Parathyroid adenoma (tissue), 2 donors: ENCODE data around the gene ACADS.

Source experiments
- H2AFZ ChIP-seq: fragments of 300-600 bp; sonication (generic); one replicate; pipeline ENCODE4 v1.7.0; 2017; ENCODE audit warnings: antibody characterized with exemption, mild to moderate bottlenecking
- H3K27ac ChIP-seq: fragments of 300-600 bp; sonication (generic); one replicate; pipeline ENCODE4 v1.7.0; 2017
- H3K27me3 ChIP-seq: fragments of 300-600 bp; sonication (generic); one replicate; pipeline ENCODE4 v1.7.0; 2017; ENCODE audit warnings: low read length; ENCODE audit not compliant: control insufficient read depth, insufficient read depth
- H3K36me3 ChIP-seq: fragments of 300-600 bp; sonication (generic); one replicate; pipeline ENCODE4 v1.7.0; 2017; ENCODE audit warnings: low read length; ENCODE audit not compliant: control insufficient read depth, insufficient read depth
- H3K4me1 ChIP-seq: fragments of 300-600 bp; sonication (generic); one replicate; pipeline ENCODE4 v1.7.0; 2017; ENCODE audit warnings: control low read depth
- H3K4me2 ChIP-seq: fragments of 300-600 bp; sonication (generic); one replicate; pipeline ENCODE4 v1.7.0; 2017; ENCODE audit warnings: low read length
- H3K4me3 ChIP-seq: fragments of 300-600 bp; sonication (generic); one replicate; pipeline ENCODE4 v1.7.0; 2017; ENCODE audit warnings: low read depth, low read length
- H3K79me2 ChIP-seq: fragments of 300-600 bp; sonication (generic); one replicate; pipeline ENCODE4 v1.7.0; 2017; ENCODE audit warnings: control low read depth
- H3K9ac ChIP-seq: fragments of 300-600 bp; sonication (generic); one replicate; pipeline ENCODE4 v1.7.0; 2017; ENCODE audit warnings: mild to moderate bottlenecking
- H3K9me3 ChIP-seq: fragments of 300-600 bp; sonication (generic); one replicate; pipeline ENCODE4 v1.7.0; 2017; ENCODE audit warnings: low read length; ENCODE audit not compliant: control insufficient read depth
- CTCF ChIP-seq: fragments of 300-600 bp; sonication (generic); IDR thresholded peaks from one replicate; pipeline ENCODE4 v1.7.0; 2017; ENCODE audit warnings: antibody characterized with exemption, mild to moderate bottlenecking
- donor health status: primary hyperparathyroidism.

Gene ACADS

GRCh38 chr12:120748242-120748641 is 22.6 kb downstream of the ACADS start:
- Histone ChIP-seq H3K9ac (no peak overlapping the region), H3K4me1 (no peaks in the 10 kb centered on the region), H3K4me2 (no peak overlapping the region), H3K27ac (no peak overlapping the region), H2AFZ (no peak overlapping the region), H3K36me3 (no peaks in the 10 kb centered on the region), H3K4me3 (no peak overlapping the region), H3K79me2 (no peaks in the 10 kb centered on the region), H3K9me3 (no peaks in the 10 kb centered on the region), H3K27me3 (no peaks in the 10 kb centered on the region)
- TF ChIP-seq CTCF = no peak

- TF ChIP-seq CTCF = no peak
- Histone ChIP-seq H3K36me3 (no peaks in the 10 kb centered on the region), H2AFZ (no peak overlapping the region), H3K9me3 (no peaks in the 10 kb centered on the region), H3K4me3 (no peak overlapping the region), H3K9ac (no peak overlapping the region), H3K4me2 (no peak overlapping the region), H3K27me3 (no peaks in the 10 kb centered on the region), H3K27ac (no peak overlapping the region), H3K4me1 (no peaks in the 10 kb centered on the region), H3K79me2 (no peaks in the 10 kb centered on the region)
Measured at GRCh38 chr12:120749256-120749655, 23.6 kb downstream of the ACADS start.

DNA sequence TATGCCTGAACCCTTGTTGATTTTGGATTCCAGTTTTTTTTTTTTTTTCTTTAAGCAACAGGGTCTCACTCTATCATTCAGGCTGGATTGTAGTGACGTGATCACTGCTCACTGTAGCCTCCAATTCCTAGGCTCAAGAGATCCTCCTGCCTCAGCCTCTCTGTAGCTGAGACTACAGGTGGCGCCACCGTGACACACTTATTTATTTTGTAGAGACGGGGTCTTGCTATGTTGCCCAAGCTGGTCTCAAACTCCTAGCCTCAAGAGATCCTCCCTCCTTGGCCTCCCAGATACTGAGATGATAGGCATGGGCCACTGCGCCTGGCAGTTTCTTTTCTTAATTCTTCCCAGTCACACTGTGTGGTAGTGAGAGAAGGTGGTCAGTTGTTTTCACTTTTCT is 25.2 kb downstream of the ACADS start:
- H3K27ac ChIP-seq = no peak overlapping the region
- no peaks in the 10 kb centered on the region for H3K36me3 ChIP-seq
- H3K27me3 ChIP-seq = no peaks in the 10 kb centered on the region
- no peaks in the 10 kb centered on the region for H3K79me2 ChIP-seq
- no peak overlapping the region for H3K9ac ChIP-seq
- no peak for TF ChIP-seq CTCF
- H3K4me2 ChIP-seq = no peak overlapping the region
- H3K9me3 ChIP-seq = no peaks in the 10 kb centered on the region
- H2AFZ ChIP-seq = no peak overlapping the region
- no peak overlapping the region for H3K4me3 ChIP-seq
- H3K4me1 ChIP-seq = no peaks in the 10 kb centered on the region

DNA sequence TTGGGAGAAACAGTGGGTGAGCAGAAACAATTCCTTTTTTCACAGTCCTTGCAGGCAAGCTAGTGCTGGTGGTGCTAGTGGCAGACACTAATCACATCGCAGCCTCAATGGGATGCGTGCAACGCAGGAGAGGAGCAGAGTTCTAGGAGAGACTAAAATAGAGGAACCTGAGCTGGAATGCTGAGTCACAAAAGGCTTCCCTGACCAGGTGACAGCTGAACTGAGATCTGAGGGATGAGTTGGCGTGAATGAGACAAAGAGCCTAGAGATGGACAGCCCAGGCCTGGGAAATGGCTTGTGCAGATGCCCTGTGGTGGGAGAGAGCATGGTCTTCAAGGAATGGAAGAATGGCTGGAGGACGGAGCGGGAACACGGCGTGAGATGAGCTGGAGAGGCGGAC is 25.8 kb downstream of the ACADS start:
- TF ChIP-seq CTCF = no peak
- no peak overlapping the region for H3K9ac ChIP-seq
- no peak overlapping the region for H3K4me2 ChIP-seq
- H3K27ac ChIP-seq = no peak overlapping the region
- no peaks in the 10 kb centered on the region for H3K4me1 ChIP-seq
- no peak overlapping the region for H2AFZ ChIP-seq
- no peaks in the 10 kb centered on the region for H3K36me3 ChIP-seq
- no peaks in the 10 kb centered on the region for H3K27me3 ChIP-seq
- no peaks in the 10 kb centered on the region for H3K9me3 ChIP-seq
- H3K79me2 ChIP-seq = no peaks in the 10 kb centered on the region
- H3K4me3 ChIP-seq = no peak overlapping the region

DNA sequence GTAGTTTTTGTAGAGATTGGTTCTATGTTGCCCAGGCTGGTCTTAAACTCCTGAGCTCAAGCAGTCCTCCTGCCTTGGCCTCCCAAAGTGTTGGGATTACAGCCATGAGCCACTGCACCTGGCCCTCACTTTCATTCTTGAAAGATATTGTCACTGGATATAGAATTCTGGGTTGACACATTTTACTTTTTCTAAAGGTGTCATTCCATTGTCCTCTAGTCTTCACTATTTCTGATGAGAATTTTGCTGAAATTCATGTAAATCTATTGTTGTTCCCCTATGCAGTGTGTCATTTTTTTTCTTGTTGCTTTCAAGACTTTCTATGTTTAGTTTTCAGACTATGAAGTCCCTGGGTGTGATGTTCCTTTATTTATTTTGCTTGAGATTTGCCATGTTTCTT is 29.2 kb downstream of the ACADS start:
- Histone ChIP-seq H3K4me1 (peaks cover 4% of the 10 kb centered on the region), H3K4me3 (no peak overlapping the region), H3K36me3 (no peaks in the 10 kb centered on the region), H3K27me3 (no peaks in the 10 kb centered on the region), H3K4me2 (no peak overlapping the region), H3K79me2 (no peaks in the 10 kb centered on the region), H2AFZ (no peak overlapping the region), H3K9me3 (no peaks in the 10 kb centered on the region), H3K9ac (no peak overlapping the region), H3K27ac (no peak overlapping the region)
- TF ChIP-seq CTCF = no peak
